ENCODE results near the gene DNAJB7.

- TF ChIP-seq EZH2 (IDR thresholded peaks at IDR 0.05; ENCODE audit: low read length, unreplicated experiment) (no peak), CTCF (conservative IDR thresholded peaks at IDR 0.05; ENCODE audit: low read depth, low read length) (no peak)
These were observed 8.6 kb downstream of the DNAJB7 start for GRCh38 chr22:40853333-40853732.

Measured in PC-3 (cell line).